SK-N-SH treated with all-trans-retinoic acid at 6 μM for 48 hours (cell line): ENCODE measurements around the gene FCSK.

Experiments
- ARNTL ChIP-seq: fragments of 450-650 bp; formaldehyde crosslinking; IDR thresholded peaks from 2 replicates; pipeline ENCODE4 v1.5.0; 2020; ENCODE audit warnings: low read depth, mild to moderate bottlenecking, moderate library complexity, borderline replicate concordance
- TOX ChIP-seq: fragments of 250-450 bp; sonication (Bioruptor Pico); IDR thresholded peaks from 2 replicates; pipeline ENCODE4 v1.8.0; 2021; ENCODE audit warnings: mild to moderate bottlenecking, moderate library complexity, borderline replicate concordance
- ZFP3 ChIP-seq: fragments of 250-450 bp; sonication (Bioruptor Pico); IDR thresholded peaks from 2 replicates; pipeline ENCODE4 v1.5.0; 2020; ENCODE audit warnings: mild to moderate bottlenecking, moderate library complexity
- ZFP30 ChIP-seq: fragments of 450-650 bp; formaldehyde crosslinking; IDR thresholded peaks from 2 replicates; pipeline ENCODE4 v1.5.0; 2022; ENCODE audit warnings: mild to moderate bottlenecking, moderate library complexity
- ZNF8 ChIP-seq: fragments of 450-650 bp; formaldehyde crosslinking; IDR thresholded peaks from 2 replicates; pipeline ENCODE4 v1.5.0; 2020; ENCODE audit warnings: mild to moderate bottlenecking, moderate library complexity
- TF ChIP-seq, protein P1 (sequence below): fragments of 250-450 bp; sonication (Bioruptor Pico); IDR thresholded peaks from 2 replicates; pipeline ENCODE4 v1.5.1; 2020; ENCODE audit warnings: low read depth, mild to moderate bottlenecking, moderate library complexity

DNA sequence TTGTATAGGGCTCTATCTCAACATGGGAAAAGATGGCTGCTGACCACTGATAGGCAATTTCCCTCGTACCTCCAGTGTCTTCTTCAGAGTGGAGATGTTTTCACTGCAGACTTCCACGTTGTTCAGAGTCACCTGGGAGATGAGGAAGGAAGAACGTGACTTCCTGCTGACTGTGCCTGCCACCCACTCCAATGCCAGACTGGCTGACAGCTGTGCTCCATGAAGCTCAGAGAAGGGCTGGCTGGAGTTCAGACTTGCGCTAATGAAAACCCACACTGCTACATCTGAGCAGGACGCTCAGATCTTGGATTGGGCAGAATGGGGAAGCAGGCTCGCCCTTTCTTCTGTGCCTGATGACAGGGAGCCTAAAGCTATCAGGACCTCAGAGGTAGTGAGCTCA, 35.9 kb downstream of the FCSK start:
- TF ChIP-seq ZFP30 (no peak), ZNF8 (CRISPR knock-in tag) (no peak), ZFP3 (CRISPR knock-in tag) (no peak), TOX (no peak), ARNTL (CRISPR knock-in tag) (no peak)
- TF ChIP-seq, protein P1, sequence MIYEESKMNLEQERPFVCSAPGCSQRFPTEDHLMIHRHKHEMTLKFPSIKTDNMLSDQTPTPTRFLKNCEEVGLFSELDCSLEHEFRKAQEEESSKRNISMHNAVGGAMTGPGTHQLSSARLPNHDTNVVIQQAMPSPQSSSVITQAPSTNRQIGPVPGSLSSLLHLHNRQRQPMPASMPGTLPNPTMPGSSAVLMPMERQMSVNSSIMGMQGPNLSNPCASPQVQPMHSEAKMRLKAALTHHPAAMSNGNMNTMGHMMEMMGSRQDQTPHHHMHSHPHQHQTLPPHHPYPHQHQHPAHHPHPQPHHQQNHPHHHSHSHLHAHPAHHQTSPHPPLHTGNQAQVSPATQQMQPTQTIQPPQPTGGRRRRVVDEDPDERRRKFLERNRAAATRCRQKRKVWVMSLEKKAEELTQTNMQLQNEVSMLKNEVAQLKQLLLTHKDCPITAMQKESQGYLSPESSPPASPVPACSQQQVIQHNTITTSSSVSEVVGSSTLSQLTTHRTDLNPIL (CRISPR knock-in tag), result no peak
